Chondrocyte (in vitro differentiated cells): ENCODE results near the gene MMP21. TPM values are rescaled to one million over a fixed set of nuclear protein-coding genes. Genes with fewer than 3 reads are reported as not detected.

Experiments
- DNase-seq: peaks from one replicate; pipeline ENCODE4 v3.0.0; 2021; ENCODE audit warnings: mixed read lengths, low spot score
- H3K27ac Mint-ChIP-seq: one replicate; pipeline ENCODE4 v1.8.0; 2021; ENCODE audit warnings: mild to moderate bottlenecking, moderate library complexity, mixed read lengths; ENCODE audit not compliant: unreplicated experiment
- H3K27me3 Mint-ChIP-seq: 2 replicates; pipeline ENCODE4 v1.8.0; 2021; ENCODE audit warnings: low read depth, mixed read lengths
- H3K36me3 Mint-ChIP-seq: 2 replicates; pipeline ENCODE4 v1.8.0; 2021; ENCODE audit warnings: low read depth, mixed read lengths
- H3K4me1 Mint-ChIP-seq: 2 replicates; pipeline ENCODE4 v1.8.0; 2021; ENCODE audit warnings: low read depth, mild to moderate bottlenecking, mixed read lengths
- H3K4me3 Mint-ChIP-seq: one replicate; pipeline ENCODE4 v1.8.0; 2021; ENCODE audit warnings: mild to moderate bottlenecking, moderate library complexity, mixed read lengths; ENCODE audit not compliant: unreplicated experiment
- H3K9me3 Mint-ChIP-seq: 2 replicates; pipeline ENCODE4 v1.8.0; 2021; ENCODE audit warnings: low read depth, mixed read lengths
- total RNA-seq: library from RNA; stranded (reverse); gene quantifications from 3 replicates; pipeline ENCODE4 v1.2.1, GENCODE V29; 2021
- TF ChIP-seq, protein P1 (sequence below): fragments of 200-600 bp; sonication (generic); IDR thresholded peaks from 2 replicates; pipeline ENCODE4 v1.5.0; 2021; ENCODE audit warnings: antibody characterized with exemption, mild to moderate bottlenecking, moderate library complexity

The MMP21 gene
- total RNA-seq, 1 donor from 2014 or later, result not detected

DNA sequence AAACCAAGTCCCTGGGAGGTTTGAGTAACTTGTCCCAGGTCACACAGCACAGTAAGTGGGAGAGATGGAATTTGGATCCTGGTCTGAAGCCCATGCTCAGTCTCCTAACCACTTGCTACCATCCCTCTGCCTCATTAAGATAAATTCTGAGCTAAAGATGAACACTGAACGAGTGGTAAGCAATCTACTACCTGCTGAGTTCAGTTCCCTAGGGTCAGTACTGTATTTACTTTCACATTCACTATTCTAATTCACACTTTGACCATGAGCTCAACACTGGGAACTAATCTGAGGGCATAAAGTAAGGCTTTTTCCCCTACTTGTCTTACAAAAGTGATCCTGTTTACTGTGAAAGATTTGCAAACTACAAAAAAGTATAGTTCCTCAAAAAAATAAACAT, 45.1 kb upstream of the MMP21 start:
- H3K27ac Mint-ChIP-seq, result no peak overlapping the region
- H3K9me3 Mint-ChIP-seq, result no peaks in the 10 kb centered on the region
- H3K36me3 Mint-ChIP-seq, result no peaks in the 10 kb centered on the region
- no peak overlapping the region for H3K4me3 Mint-ChIP-seq
- H3K4me1 Mint-ChIP-seq, result peaks cover 21% of the 10 kb centered on the region
- TF ChIP-seq, protein P1, sequence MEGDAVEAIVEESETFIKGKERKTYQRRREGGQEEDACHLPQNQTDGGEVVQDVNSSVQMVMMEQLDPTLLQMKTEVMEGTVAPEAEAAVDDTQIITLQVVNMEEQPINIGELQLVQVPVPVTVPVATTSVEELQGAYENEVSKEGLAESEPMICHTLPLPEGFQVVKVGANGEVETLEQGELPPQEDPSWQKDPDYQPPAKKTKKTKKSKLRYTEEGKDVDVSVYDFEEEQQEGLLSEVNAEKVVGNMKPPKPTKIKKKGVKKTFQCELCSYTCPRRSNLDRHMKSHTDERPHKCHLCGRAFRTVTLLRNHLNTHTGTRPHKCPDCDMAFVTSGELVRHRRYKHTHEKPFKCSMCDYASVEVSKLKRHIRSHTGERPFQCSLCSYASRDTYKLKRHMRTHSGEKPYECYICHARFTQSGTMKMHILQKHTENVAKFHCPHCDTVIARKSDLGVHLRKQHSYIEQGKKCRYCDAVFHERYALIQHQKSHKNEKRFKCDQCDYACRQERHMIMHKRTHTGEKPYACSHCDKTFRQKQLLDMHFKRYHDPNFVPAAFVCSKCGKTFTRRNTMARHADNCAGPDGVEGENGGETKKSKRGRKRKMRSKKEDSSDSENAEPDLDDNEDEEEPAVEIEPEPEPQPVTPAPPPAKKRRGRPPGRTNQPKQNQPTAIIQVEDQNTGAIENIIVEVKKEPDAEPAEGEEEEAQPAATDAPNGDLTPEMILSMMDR, result no peak
- no peak for DNase-seq
- no peaks in the 10 kb centered on the region for H3K27me3 Mint-ChIP-seq

DNA sequence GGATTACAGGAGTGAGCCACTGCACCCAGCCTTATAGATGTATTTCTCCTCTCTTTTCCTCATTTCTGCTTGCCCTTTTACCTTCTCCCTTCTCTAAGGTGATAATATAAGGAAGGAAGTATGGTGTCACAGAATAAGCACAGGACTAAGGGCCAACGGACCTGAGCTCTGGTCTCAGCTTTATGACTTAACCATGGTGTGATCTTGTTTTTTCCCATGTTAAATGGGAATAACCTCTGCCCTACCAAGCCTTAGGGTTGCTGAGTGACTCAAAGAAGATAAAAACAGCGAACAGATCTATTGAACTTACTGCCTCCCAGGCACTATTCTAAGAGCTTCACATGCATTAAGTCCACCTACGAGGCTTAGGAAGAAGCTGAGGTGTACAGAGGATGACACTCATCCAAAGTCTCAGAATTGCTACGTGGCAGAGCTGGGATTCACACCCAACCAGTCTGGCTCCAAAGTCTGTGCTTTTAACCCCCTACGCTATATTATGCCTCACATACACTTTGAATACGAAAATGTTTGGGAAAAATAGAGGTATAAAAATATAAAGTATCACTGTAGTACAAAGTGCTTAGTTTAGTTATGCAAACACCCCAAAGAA, 41.8 kb upstream of the MMP21 start:
- Mint-ChIP-seq H3K36me3 (peaks cover 10% of the 10 kb centered on the region), H3K27ac (no peak overlapping the region), H3K4me1 (peaks cover 15% of the 10 kb centered on the region), H3K9me3 (no peaks in the 10 kb centered on the region), H3K4me3 (no peak overlapping the region), H3K27me3 (no peaks in the 10 kb centered on the region)
- TF ChIP-seq, protein P1, result no peak
- DNase-seq, result no peak

DNA sequence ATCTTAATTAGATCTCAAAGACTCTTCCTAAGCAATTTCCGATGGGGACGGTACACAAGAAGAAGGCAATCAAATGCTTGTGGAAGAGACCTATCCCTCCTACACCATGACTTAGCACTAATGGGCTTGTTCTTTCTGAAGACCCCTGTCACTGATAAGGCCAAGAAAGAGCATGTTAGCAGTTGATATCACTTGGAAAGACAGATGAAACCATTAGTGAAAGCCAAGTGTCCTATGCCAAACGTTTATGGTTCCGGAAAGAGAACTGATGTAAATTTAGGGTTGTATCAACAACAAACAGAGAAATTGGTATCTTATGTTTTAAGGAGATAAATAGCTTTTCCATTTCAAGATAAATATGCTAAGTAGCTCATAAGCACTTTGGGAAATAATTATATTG, 40.9 kb upstream of the MMP21 start:
- no peak overlapping the region for H3K27ac Mint-ChIP-seq
- DNase-seq, result no peak
- TF ChIP-seq, protein P1, result no peak
- no peak overlapping the region for H3K4me3 Mint-ChIP-seq
- H3K4me1 Mint-ChIP-seq, result peaks cover 12% of the 10 kb centered on the region
- H3K36me3 Mint-ChIP-seq, result peaks cover 11% of the 10 kb centered on the region
- no peaks in the 10 kb centered on the region for H3K27me3 Mint-ChIP-seq
- no peaks in the 10 kb centered on the region for H3K9me3 Mint-ChIP-seq

DNA sequence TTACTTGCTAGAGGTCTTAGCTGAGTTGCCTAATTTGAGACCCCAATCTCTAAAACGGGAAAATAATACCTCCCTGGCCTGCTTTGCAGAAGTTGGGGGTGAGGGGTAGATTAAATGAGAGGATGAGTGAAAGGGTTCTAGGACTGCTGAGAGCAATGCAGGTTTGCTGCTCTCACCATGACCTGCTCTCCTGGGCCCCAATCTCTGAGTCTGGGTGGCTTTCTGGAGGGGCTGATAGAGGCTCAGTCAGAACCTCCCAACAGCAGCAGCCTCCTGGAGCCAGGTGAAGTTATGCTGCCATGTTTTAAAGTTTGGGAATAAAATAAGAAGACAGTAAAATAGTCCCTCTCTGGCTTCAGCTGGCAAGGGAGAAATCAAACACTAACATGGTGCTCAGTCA, 40.1 kb upstream of the MMP21 start:
- no peaks in the 10 kb centered on the region for H3K27me3 Mint-ChIP-seq
- no peak for DNase-seq

DNA sequence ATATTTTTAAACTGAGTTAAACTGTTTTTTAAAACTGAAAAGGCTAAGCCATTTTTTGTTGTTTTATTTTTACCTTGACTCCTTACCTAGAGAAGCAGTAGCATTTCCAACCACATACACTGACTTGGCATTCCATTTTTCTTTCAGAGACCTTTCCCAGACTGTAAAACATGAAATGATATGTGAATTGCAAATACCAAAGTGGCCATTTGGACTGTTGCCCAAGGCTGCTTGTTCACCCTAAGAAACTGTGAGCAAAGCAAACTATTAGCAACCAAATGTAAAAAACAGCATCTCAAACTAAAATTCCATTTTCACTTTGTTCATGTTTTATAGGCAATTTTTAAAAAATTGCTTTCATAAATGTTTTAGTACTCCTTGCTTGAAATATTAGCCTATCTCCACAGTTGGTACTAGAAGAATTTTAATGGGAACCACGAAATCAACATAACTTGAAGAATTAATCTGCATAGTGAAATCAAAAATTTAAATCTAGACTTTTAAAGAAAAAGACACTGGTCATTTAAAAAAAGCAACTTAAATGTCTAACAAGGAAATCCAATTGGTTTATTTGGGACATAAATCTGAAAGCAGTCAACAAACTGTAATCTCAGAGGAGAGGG, 36.6 kb upstream of the MMP21 start:
- H3K4me1 Mint-ChIP-seq, result peaks cover 12% of the 10 kb centered on the region
- H3K4me3 Mint-ChIP-seq, result no peak overlapping the region
- H3K27ac Mint-ChIP-seq, result peak overlapping the region; percentile 61
- DNase-seq, result no peak
- H3K27me3 Mint-ChIP-seq, result no peaks in the 10 kb centered on the region
- TF ChIP-seq, protein P1, result no peak
- no peaks in the 10 kb centered on the region for H3K9me3 Mint-ChIP-seq
- H3K36me3 Mint-ChIP-seq, result peaks cover 27% of the 10 kb centered on the region

More for the DNA sequence above, 40.1 kb upstream of the MMP21 start:
- Mint-ChIP-seq H3K9me3 (no peaks in the 10 kb centered on the region), H3K4me3 (no peak overlapping the region), H3K4me1 (peaks cover 12% of the 10 kb centered on the region), H3K27ac (no peak overlapping the region), H3K36me3 (peaks cover 14% of the 10 kb centered on the region)
- TF ChIP-seq, protein P1, result no peak
